ENCODE measurements around the gene SLC25A23. TPM values are rescaled to one million over a fixed set of nuclear protein-coding genes. Genes with fewer than 3 reads are reported as not detected.

Gene SLC25A23
- total RNA-seq, 4 donors from 2014 or later = 41.5 to 95.9 (median 64.0) TPM

DNA sequence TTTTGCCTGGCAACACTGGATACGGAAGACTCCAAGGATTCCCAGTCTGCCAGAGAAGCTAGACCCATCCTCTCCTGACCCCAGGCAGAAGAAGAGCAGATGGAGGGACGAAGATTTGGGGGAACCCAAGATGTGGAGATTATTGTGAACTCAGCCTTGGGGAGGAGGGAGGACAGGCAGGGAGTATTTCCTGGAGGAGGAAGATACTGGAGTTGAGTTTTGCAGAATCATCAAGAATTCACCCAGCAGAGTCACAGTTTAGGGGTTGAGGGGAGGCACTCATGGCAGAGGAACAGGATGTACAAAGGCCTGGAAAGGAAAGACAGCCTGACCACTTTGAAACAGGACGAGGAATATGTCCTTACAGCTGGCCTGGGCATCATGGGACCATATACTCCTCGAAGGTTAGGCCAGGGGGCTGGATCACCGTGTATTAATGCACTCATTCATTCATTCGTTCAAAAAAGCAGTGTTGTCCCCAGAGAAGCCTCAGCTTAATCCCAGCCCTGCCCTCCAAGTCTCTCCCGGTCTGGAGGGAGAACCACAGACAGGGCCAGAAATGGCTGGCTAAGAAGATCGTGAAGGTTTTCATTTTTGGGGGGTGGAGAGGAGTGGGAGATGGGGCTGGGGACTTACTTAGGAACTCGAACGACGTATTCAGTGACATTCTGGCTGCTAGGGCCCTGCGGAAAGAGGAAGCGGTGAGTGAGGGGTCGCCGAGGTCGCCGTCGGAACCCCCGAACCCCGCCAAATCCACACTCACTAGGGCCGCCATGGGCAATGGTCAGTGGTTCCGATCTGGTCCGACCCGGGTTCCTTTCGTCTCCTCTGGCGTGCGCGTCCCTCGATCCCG lies 67.1 kb downstream of the SLC25A23 start:
- Histone ChIP-seq H3K9me3 (no peaks in the 10 kb centered on the region), H3K27me3 (no peaks in the 10 kb centered on the region), H3K4me3 (peak overlapping the region; percentile 66 to 93 (median 82)), H3K27ac (peak overlapping the region; percentile 87 to 97 (median 94)), H3K36me3 (peaks cover 11 to 42% (median 22%) of the 10 kb centered on the region in 3 donors), H3K4me1 (peaks cover 6 to 22% (median 10%) of the 10 kb centered on the region in 3 donors)
- 8 to 36% methylated on average over 5 to 25 of the region's 30 CpGs for WGBS, 2 donors
- TF ChIP-seq POLR2A (IDR thresholded peaks at IDR 0.05) (no peak), CTCF (IDR thresholded peaks at IDR 0.05) (no peak)
- intact Hi-C loops (cut with DNase I) = no loop called here
- no peak for DNase-seq

Small RNA genes within 50 kb of the gene (small RNA-seq; reads per million reads assigned to genes)
- 0 reads per million in 4 donors for gene AC010503.2
- gene MIR6790 = 0 reads per million in 4 donors

Other genes starting within 250 kb of the SLC25A23 start
- 10 to 100 TPM; 10.3 to 20.1 (median 12.7) TPM for gene MLLT1, start 179.8 kb downstream of the SLC25A23 start, total RNA-seq
- 1 to 10 TPM in 3 of 4 donors, under 1 TPM in 1; 0.53 to 8.1 (median 1.4) TPM for gene ACER1, start 126.2 kb downstream of the SLC25A23 start, total RNA-seq
- 10 to 100 TPM; 70.7 to 75.9 (median 72.3) TPM for gene CLPP, start 98.3 kb downstream of the SLC25A23 start, total RNA-seq
- 10 to 100 TPM; 34.0 to 85.3 (median 50.4) TPM for gene ALKBH7, start 87.0 kb downstream of the SLC25A23 start, total RNA-seq
- 1 to 10 TPM in 2 of 4 donors, under 1 TPM in 2; 0.76 to 1.3 (median 1.0) TPM for gene PSPN, start 83.9 kb downstream of the SLC25A23 start, total RNA-seq
- 10 to 100 TPM; 28.0 to 51.3 (median 43.5) TPM for gene GTF2F1, start 66.6 kb downstream of the SLC25A23 start, total RNA-seq
- gene KHSRP, start 35.0 kb downstream of the SLC25A23 start, total RNA-seq = 100 to 1,000 TPM; 111 to 158 (median 125) TPM
- under 1 TPM in 1 of 4 donors, not detected in 3; 0.38 TPM for gene SLC25A41, start 26.0 kb downstream of the SLC25A23 start, total RNA-seq
- 10 to 100 TPM; 42.9 to 61.9 (median 56.2) TPM for gene CRB3, start 4.5 kb upstream of the SLC25A23 start, total RNA-seq
- 1 to 10 TPM in 2 of 4 donors, under 1 TPM in 2; 0.62 to 4.2 (median 1.2) TPM for gene DENND1C, start 22.0 kb upstream of the SLC25A23 start, total RNA-seq
- 1 to 10 TPM in 1 of 4 donors, not detected in 3; 7.8 TPM for gene TUBB4A, start 42.5 kb upstream of the SLC25A23 start, total RNA-seq
- 10 to 100 TPM in 3 of 4 donors, 1 to 10 TPM in 1; 6.3 to 21.6 (median 17.8) TPM for gene TNFSF9, start 71.2 kb upstream of the SLC25A23 start, total RNA-seq
- 1 to 10 TPM in 1 of 4 donors, not detected in 3; 4.0 TPM for gene CD70, start 131.4 kb upstream of the SLC25A23 start, total RNA-seq
- gene TNFSF14, start 210.4 kb upstream of the SLC25A23 start, total RNA-seq = 1 to 10 TPM in 2 of 4 donors, under 1 TPM in 2; 0.09 to 1.3 (median 0.86) TPM